NCI-H345 treated with DMSO at 0.1 percent for 48 hours (cell line): ENCODE results near the gene SETBP1.
A peak's percentile ranks its signal among the peaks of the same experiment; 100 is the strongest.

Experiments used
- DNase-seq: peaks from one replicate; lab custom pipeline; 2025; ENCODE audit not compliant: unreplicated experiment; lab: John Stamatoyannopoulos, UW

SETBP1 gene

GRCh38 chr18:44838971-44839666 lies 158.4 kb downstream of the SETBP1 start:
- DNase-seq: peak; percentile 58

DNA sequence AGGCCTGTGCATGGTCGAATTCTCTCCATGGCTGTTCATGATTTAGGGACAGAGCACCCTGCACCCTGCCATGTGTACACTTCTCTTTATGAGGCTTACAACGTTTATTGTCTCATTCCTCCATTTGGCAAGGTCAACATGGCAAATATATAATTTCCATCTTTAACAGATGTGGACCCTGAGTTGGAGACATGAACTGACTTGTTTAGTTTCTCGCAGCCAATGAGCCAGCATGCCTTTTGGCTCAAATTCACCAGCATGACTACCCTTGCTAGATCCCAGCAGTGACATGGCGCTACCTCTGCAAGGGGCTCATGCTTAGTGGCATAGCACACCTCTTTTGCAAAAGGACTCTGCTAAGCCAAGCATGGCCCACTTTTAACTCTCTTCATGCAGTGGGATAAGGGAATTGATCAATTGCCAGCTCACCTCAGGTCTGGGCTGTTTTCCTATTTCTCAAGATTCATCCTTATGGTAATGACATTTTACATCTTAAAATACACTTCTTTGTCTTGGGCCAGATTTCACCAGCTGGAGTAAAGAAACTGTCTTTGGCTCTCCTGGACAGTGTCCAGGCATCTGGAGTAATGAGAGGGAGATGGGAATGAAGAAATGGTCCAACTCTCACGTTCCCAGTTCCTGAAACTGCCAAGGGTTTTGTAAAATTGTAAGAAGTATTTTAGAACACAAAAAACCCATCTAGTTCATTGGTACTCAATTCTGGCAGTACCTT lies 159.5 kb downstream of the SETBP1 start:
- peak; percentile 74 for DNase-seq

DNA sequence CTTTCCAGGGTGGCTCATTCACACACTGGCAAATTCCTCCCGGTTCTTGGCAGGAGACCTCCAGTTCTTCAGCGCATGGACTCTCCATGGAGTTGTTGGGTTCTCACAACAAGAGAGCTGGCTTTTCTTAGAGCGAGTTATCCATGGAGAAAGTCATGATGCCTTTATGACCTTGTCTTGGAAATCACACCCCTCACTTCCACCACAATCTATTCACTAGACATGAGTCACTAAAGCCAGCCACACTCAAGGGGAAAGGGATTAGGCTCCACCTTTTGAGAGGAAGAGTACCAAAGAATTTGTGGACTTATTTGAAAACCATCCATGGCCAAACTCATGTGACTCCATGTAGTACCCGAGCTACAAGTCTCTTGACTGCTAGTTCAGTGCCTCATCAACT lies 160.5 kb downstream of the SETBP1 start:
- DNase-seq: no peak

DNA sequence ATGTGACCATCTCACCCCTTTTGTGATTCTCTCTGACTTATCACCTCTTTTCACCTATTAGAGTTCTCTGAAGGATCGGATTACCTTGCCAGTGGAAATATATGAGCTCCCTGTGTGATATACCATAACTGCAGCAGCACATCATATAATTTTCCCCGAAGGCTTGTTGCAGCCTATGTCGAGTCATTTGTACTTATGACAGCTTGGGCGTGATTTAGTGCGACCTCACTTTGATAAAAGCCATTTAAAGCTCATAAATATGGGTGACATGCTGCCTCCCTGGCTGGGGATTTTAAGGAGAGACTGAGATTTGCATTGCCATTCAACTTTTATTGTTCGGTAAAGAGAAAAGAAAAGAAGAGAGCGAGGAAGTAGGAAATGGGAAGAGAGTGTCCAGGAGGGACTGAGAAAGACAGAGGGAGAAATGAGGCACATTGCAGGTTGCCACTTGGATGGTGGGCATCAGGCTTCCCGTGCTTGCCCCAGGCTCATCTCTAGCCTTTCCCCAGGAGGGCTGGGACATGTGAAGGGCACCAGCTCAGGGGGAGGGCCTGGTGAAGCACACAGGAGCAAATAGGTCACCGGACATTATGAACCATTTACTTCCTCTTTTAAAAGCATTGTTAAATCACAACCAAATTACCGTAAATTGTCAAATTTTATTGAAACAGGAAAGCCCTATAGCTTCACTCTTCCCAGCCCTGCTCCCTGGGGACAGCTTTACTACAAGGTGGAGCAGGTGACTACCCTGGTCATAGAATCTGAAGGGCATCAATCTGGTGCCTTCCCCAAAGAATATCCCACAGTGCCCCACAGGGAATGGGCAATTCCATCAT lies 161.3 kb downstream of the SETBP1 start:
- DNase-seq: no peak

GRCh38 chr18:44842588-44843412 lies 162.1 kb downstream of the SETBP1 start:
- no peak for DNase-seq

DNA sequence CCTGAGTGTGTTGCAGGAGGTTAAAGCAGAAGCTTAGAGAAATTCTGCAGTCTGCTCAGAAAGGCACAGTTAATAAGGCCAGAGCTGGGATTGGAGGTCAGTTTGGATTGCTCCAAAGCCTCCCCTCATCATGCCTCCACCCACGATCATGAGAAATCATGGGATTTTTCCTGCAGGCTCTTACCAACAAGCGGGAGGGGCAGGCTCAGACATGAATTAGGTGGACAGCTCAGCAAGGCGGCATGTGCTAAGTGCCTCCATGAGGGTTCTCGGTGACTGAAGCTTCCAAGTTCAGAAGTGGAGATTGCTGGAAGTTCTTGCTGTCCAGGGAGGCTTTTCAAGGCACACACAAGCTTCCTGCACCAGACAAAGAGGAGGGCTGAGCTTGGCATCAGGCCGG lies 163.8 kb downstream of the SETBP1 start:
- DNase-seq: no peak

GRCh38 chr18:44846450-44846849 lies 165.8 kb downstream of the SETBP1 start:
- DNase-seq: no peak

- DNase-seq: peak; percentile 48
These were observed 168.1 kb downstream of the SETBP1 start for GRCh38 chr18:44848644-44849335.

GRCh38 chr18:44849361-44849760 lies 168.7 kb downstream of the SETBP1 start:
- no peak for DNase-seq

DNA sequence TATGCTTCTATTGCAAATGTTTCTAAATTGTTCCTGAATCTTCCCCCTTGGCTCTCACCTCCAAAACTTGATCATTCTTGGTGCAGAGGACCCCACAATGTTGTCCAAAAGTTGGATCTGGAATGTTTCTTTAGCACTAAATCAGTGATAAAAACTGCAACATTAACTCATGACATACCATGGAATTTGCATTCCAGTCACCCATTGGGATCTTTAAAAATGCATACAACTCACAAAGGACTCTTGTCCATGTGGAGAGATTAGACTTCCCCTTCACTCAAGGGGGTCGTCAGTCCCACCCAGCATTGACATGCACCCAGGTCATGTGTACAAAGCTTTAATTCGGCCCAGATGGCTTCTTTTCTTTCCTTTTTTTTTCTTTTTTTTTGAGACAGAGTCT lies 169.3 kb downstream of the SETBP1 start:
- DNase-seq: no peak

DNA sequence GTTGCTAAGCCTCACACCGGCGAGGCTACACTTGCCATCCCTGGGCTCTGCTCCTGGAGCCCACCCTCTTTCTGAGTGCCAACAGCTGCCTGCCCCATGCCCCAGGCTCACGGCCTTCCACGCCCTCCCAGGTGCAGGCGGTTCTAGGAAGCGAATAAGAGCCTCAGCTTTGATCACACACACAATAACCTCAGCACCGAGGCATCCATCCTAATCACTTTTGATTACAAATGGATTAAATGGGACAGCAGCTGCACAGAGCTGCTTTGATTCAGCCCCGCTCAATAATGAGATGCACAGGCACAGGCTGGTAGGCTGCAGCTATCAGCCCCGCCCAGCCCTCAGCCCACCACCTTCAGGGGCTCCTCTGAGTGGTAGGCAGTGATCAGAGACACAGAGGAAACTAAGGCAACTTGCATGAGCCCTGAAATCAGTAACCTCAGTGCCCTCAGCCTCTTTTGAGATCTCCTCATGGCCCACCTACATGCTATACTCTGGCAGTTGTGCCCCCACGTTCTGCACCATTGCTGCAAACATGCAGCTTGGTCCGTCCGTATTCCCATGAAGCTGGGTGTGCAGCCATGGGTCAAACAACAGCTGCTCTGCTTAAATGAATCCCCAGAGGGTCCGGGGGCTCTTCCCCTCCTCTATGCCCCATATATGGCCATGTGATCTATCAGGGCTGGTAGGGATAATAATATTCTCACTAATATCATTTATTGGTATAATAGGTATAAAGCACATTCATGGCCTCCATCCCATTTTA lies 171.4 kb downstream of the SETBP1 start:
- DNase-seq: peak; percentile 90

- DNase-seq: peak; percentile 15
These were observed 172.1 kb downstream of the SETBP1 start for GRCh38 chr18:44852818-44853217.

- no peak for DNase-seq
These were observed 172.7 kb downstream of the SETBP1 start for GRCh38 chr18:44853430-44853829.

DNA sequence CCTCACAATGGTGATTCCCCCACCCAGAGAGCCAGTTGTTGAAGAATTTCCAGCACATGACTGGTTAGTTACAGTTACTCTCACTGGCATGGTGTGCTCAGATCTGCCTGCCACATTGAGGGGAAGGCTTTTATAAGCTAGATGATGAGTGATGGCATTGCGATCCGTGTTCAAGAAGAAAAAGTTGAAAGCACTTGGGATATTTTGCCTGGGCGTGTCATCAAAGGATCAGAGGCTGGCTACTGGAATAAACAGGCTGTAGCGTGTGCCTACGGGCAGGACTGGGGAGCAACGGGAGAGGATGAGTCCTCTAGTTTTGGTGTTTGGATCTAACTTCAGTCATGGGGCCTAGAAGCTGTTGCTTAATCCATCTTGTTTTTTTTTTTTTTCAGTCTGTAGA lies 175.0 kb downstream of the SETBP1 start:
- DNase-seq: no peak

DNA sequence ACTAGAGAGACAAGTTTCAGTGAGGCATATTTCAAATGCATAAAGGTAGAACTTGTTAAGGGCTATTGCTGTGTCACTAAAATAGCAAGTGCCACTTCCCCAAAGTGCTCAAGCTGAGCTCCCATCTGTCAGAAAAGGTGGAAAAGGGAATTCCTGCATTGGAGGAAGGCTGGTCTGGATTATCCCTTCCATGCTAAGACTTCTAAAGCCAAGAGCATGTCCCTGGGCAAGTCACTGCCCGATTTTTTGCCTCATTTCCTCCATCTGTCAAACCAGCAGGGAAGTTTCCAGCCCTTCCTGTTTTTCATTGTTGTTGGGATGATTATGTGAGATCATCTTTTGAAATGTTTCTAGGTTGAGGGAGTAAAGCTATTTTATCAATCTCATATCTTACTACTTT lies 175.5 kb downstream of the SETBP1 start:
- DNase-seq: no peak

GRCh38 chr18:44857081-44857480 lies 176.4 kb downstream of the SETBP1 start:
- DNase-seq: no peak

- DNase-seq: no peak
These were observed 177.2 kb downstream of the SETBP1 start for GRCh38 chr18:44857744-44858491.

- DNase-seq: no peak
These were observed 178.6 kb downstream of the SETBP1 start for GRCh38 chr18:44859263-44859662.
